HG03280 (cell line): ENCODE measurements around the gene IGFALS.

Experiments
- ATAC-seq: cut with Tn5 transposase; IDR thresholded peaks from one replicate; pipeline ENCODE4 v1.9.1; 2021; ENCODE audit warnings: mild to moderate bottlenecking, moderate library complexity; ENCODE audit not compliant: unreplicated experiment

Gene IGFALS

DNA sequence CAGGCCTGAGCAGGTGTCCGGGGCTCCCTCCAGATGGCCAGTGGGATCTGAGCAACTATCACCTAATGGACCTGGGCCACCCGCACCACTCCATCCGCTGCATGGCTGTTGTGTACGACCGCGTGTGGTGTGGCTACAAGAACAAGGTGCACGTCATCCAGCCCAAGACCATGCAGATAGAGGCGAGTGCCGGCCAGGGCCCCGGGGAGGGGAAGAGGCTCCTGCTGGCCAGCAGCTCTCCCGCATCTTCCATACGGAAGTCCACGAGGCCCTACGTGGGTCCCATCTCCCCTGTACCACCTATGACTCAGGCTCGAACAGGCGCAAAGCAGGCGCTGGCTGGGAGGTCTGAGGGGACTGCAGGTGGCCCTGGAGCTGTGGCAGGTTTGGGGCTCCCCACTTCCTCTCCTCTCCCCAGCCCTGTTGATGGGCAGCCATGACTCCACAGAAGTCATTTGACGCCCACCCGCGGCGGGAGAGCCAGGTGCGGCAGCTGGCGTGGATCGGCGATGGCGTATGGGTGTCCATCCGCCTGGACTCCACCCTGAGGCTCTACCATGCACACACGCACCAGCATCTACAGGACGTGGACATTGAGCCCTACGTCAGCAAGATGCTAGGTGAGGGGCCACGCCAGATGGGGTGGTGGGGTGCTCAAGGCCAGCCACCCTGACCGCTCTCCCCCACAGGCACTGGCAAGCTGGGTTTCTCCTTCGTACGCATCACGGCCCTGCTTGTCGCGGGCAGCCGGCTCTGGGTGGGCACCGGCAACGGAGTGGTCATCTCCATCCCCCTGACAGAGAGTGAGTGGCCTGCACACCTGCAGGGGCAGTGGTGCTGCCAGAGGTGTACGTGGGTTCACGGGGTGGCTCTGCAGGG is 26.1 kb downstream of the IGFALS start:
- no peak for ATAC-seq

DNA sequence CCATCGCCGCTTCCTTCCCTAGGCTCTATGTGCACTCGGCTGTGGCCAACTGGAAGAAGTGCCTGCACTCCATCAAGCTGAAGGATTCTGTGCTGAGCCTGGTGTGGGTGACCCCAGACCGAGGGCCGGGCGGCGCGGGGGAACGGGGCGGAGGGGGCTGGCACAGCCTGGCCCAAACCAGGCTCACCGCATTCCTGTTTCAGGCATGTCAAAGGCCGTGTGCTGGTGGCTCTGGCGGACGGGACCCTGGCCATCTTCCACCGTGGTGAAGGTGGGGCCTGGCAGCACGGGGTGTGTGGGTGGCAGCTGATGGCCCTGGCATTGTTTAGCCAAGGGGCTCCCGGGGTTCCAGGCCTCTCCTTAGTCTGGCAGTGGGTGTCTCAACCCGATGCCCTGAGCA is 26.8 kb downstream of the IGFALS start:
- ATAC-seq, result no peak

DNA sequence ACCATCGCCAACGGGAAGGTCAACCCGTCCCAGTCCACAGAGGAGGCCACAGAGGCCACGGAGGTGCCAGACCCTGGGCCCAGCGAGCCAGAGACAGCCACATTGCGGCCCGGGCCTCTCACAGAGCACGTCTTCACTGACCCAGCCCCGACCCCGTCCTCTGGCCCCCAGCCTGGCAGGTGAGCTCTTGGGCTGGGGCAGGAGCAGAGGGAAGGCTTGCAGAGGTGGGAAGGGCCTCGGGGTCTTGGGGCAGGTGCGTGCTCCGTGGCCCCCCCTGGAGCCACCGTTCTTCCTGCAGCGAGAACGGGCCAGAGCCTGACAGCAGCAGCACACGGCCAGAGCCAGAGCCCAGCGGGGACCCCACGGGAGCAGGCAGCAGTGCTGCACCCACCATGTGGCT is 27.3 kb downstream of the IGFALS start:
- ATAC-seq, result no peak

DNA sequence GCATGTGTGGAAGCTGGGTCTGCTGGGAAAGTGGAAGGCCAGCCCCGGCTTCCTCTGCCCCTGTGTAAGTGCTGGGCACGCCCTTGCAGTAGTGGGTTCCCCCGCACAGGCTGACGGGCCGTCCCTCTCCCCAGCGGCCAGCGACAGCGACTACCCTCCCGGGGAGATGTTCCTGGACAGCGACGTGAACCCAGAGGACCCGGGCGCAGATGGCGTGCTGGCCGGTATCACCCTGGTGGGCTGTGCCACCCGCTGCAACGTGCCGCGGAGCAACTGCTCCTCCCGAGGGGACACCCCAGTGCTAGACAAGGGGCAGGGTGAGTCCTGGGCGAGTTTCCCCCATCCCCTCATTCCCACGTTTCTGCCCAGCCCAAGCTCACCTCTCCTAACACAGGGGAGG is 27.7 kb downstream of the IGFALS start:
- no peak for ATAC-seq

DNA sequence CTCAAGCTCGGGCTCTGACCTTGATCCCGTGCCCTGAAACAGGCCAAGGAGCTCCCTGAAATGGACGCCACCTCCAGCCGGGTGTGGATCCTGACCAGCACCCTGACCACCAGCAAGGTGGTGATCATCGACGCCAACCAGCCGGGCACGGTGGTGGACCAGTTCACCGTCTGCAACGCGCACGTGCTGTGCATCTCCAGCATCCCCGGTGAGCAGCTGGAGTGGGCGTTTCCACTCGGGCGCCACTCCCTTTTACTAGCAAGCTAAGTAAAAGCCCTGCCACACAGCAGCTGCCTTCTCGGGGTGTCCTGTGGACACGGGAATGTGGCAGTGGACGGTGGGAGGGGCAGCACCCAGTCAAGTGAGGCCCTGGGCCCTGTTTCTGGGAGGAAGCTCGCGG is 28.5 kb downstream of the IGFALS start:
- ATAC-seq, result no peak

DNA sequence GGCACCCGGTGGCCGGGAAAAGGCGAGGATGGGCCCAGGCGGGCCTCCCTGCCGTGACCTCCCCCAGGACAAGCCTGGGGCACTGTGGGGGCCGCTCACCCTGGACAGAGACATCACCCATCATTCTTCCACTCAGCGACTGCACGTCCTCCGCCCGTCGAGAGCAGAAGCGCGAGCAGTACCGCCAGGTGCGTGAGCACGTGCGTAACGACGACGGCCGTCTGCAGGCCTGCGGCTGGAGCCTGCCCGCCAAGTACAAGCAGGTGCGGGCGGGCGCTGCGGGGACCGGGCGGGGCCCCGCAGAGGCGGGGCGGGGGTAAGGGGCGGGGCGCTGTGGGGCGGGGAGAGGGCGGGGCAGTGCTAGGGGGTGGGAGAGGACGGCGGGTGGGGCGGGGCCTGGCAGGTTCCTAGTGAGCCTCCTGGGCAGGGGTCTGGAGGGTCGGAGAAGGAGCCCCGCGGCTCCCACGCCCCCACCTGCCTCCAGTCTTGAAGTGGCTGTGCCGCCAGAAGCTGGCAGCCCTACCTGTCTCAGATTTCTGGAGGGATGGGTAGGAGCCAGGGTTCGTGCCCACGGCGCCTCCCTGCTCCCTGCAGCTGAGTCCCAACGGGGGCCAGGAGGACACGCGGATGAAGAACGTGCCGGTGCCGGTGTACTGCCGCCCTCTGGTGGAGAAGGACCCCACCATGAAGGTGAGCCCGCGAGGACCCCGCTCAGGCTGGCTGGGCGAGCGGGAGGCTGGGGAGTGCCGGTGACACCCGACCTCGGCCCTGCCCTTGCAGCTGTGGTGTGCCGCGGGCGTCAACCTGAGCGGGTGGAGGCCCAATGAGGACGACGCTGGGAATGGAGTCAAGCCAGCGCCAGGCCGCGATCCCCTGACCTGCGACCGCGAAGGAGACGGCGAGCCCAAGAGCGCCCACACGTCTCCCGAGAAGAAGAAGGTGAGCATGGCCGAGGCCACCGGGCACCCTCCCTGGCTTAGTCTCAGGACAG is 29.7 kb downstream of the IGFALS start:
- ATAC-seq, result no peak

DNA sequence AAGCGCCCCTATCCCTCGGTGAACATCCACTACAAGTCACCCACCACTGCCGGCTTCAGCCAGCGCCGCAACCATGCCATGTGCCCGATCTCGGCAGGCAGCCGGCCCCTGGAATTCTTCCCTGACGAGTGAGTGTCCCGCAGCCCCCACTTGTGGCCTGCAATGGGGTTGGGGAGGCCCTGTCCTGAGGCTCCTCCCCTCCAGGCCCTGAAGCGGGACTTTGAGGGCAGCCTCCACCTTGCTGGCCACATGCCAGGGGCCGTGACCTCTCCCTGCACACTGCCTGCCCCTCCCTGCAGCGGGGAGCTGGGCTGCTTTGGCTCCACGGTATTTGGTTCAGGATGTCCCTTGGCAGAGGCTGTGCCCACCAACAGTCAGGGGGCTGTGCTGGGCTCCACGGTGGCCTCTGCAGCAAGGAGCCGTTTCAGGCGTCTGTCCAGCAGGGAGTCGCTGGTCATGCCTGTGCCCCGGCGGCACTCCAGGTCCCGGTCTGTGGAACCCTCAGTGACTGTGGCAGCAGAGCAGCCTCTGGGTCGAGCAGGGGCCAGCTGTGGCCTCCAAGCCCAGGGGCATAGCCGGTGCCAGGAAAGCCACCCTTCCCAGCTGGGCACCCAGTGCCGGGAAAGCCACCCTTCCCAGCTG is 30.5 kb downstream of the IGFALS start:
- ATAC-seq, result no peak

DNA sequence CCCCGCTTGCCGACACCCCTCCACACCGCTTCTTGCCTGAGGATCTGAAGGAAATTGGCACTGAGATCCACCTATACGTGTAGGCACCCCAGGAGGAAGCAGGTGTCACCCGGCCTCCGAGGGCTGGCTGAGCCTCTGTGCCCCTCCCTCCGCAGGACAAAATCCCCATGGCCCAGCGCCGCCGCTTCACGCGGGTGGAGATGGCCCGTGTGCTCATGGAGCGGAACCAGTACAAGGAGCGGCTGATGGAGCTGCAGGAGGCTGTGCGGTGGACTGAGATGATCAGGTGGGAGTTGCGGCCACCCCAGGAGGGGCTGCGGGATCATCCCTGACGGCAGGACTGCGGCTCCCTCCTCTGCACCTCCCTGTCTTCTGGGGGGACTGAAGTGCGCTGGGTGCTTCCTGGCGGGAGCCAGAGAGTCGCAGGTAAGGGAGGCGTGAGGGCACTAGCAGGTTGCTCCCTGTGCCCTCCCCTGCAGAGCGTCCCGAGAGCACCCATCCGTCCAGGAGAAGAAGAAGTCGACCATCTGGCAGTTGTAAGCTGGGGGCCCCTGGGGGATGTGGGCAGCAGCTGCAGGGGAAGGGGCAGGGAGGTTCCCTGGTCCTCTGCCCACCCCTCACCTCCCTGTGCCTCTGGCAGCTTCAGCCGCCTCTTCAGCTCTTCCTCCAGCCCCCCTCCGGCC is 31.2 kb downstream of the IGFALS start:
- no peak for ATAC-seq

DNA sequence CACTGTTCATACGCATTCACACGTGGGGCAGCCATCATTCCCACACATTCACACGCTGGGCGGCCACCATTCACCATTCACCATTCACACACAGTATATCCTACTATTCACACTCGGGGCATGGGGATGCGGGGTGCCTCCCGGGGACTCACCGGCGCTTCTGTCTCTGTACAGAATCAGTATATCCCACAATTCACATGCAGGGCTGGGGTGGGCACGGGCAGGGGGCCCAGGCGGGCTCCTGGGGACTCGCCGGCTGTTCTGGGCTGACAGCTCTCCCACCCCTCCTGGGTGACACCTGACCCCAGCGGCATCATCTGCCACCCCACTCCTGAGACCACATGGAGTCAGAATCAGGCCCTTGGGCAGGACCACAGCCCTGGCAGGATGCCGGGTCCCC is 31.8 kb downstream of the IGFALS start:
- no peak for ATAC-seq

DNA sequence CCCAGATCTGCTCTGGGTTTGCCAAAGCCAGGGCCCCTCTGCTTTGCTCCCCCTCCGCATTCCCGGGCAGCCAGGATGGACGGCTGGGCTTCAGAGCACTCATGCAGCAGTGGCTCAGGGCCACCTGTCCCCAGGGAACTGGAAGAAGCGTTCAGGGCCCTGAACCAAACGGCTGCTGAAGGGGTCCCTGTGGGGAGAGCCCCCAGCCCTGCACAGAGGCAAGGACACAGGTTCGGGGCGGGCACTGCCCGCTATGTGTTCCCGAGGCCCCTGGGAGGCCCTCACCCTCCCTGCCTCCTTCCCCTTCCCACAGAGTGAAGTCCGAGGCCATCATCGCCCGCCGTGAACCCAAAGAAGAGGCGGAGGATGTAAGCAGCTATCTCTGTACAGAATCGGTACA is 32.6 kb downstream of the IGFALS start:
- no peak for ATAC-seq

DNA sequence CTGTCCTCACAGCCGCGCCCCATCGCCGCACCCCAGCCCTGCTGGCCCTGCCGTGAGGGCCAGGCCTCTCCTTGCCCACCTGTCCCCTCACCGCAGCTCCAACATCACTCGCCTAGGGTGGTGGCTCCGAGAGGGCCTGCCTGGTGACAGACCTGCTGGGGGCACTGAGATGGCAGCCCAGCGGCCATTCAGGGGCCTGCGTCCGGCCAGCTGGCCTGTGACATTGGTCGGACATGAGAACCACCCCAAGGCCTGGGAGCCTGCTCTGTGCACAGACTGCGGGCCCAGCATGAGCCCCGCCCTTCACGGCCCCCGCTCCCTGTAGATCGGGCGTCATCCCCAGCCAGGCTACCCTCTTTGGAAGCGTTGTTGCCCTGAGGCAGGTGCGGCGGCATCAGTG is 34.0 kb downstream of the IGFALS start:
- no peak for ATAC-seq

DNA sequence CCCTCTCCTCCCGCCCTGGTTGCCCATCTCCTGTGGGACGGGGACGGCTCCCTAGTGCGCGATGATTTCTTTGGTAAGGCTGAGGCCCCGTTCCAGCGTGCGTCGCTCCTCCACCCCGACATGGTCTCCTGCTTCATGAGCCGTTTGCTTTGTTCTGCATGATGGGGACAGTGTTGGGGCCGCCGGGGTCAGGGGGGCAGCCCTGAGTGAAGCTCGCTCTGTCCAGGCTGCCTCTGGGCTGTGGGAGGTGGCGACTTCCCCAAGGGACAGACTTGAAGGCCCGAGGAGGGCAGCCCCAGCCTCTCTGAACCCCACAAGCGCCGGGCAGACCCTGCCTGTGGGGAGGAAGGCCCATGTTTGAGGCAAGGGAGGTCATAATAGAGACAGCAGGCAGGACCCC is 34.6 kb downstream of the IGFALS start:
- ATAC-seq, result no peak

DNA sequence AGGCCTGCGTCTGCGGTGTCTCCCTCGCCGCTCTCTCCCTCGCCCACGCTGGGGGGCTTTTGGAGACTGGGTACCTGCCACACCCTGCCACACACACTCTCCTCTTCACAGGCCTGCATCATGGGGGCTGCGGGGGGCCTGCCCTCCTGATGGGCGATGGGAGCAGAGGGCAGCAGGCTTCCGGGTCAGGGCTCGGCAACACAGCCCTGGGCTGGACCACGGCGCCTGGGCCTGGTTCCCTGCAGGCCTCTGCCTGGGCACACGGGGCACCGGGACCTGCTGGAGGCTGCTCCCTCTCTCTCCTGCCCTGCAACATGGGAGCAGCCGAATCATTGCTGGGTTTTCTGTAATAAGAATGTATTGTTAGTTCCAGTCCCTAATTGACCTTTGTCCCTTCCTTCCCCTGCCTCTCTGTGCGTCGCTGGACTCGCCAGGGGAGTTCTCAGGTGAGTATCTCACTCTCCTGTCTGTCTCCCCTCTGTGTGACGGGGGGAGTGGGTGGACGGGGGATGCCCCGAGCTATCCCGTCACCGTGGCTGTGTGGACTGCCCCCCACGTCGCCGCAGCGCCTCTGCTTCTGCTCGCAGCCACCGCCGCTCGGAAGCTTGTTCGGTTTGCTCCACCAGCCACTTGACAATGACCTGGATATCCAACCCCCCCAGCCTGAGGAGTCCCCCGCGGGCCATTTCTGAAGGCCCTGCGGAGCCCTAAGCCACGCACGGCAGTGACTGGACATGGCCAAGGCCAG is 35.6 kb downstream of the IGFALS start:
- no peak for ATAC-seq

DNA sequence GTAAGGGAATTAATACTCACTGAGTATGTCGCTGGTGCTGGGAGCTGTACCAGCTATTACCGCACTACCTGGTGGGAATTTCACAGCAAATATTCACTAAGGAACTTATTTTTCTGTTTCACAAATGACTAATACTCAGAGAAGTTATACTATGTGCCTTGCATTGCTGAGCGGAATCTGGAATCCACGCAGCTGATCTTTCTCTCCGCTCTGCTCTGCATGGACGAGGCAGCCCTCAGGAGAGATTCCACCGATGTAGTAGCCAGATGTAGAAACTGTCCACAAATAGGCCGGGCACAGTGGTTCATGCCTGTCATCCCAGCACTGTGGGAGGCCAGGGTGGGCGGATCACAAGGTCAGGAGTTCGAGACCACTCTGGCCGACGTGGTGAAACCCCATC is 39.3 kb downstream of the IGFALS start:
- ATAC-seq, result no peak

DNA sequence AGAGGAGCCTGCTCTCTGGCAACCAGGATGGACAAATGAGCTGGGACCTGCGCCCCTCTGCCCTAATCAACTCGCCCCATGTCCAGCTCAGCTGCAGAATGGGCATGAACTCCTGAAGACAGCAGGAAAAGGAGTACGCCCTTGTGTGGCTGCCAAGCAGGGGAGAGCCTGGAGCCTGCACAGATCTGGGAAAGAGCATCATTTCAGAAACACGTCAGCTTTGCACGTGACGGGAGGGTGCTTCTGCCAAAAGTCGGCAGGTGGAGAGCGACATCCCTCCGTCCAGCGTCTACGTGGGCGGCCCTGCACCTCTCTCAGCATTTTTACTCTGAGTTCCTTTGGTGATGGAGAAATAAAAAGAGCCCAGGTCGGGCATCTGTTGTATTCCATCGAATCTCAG is 40.7 kb downstream of the IGFALS start:
- ATAC-seq, result no peak

DNA sequence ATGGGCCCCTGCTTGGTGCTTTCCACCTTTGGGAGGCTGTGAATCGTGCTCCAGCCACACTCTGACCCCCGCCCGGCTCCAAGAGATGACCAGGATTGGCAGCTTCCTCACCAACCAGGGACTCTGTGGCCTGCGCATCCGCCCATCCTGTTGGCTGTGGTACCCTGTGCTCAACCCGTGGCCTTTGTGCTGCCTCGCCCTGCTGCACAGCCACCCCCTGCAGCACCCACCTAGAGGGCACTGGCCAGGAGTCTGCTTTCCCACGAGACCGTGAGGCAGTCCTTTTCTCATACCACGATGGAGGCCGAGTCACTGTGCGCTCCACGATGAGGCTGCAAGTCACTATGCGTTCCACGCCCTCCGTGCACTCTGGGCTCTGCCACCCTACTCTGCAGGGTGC is 41.6 kb downstream of the IGFALS start:
- ATAC-seq, result no peak

DNA sequence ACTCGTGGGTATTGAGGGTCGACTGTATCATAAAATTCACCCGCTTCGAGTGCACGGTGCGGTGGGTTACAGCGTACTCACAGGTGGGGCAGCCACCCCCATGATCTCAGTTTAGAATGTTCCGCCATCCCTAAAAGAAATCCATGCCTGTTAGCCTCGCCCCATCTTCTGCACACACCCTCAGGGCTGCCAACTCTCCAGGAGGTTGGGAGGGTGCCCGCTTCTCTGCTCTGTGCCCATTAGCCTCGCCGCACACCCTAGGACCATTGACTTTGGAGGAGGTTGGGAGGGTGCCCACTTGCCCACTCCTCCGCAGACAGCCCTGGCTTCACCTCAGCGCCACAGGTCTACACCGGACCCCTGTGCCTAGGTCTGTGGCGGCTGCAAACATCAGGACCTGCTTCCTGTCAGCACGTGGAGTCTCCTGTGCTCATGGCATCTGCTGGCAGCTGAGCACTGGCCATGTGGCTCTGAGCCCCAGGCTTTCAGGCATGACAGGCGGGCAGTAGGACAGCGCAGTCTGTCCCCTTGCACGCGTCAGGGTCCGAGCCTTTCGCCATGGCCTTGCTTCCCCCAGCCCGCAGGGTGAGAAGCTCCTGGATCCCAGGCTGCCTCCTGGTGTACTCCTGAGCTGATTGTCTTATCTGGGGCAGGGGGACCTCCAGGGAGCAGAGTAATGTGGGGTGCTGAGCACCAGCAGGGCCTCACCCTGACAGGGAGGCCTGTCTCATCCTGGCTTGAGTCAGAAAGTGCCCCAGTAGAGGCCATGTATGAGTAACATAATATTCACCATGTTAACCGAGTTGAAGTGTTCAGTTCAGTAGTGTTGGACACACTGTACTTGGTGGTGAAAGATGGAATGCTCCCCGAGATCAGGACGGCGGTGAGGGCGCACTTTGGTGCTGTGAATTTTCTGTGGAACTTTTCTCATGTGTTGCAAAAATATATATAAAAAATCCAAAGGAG is 44.1 kb downstream of the IGFALS start:
- ATAC-seq, result no peak

DNA sequence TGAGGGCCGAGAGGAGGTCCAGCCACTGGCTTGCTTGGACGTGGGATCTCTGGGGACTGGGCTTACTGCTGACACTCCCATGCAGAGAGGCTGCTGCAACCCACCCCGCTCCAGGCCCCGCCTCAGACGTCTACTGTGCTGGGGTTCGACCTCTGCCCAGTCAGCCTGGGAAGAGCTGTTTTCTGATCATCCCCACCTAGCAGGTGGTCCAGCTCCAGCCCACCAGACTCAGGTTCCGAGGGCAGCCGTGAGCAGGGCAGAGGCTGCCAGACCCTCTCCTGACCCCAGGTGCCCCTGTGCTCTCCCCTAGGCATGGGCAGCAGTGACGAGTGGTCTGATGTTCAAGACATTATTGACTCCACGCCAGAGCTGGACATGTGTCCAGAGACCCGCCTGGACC is 45.6 kb downstream of the IGFALS start:
- no peak for ATAC-seq

DNA sequence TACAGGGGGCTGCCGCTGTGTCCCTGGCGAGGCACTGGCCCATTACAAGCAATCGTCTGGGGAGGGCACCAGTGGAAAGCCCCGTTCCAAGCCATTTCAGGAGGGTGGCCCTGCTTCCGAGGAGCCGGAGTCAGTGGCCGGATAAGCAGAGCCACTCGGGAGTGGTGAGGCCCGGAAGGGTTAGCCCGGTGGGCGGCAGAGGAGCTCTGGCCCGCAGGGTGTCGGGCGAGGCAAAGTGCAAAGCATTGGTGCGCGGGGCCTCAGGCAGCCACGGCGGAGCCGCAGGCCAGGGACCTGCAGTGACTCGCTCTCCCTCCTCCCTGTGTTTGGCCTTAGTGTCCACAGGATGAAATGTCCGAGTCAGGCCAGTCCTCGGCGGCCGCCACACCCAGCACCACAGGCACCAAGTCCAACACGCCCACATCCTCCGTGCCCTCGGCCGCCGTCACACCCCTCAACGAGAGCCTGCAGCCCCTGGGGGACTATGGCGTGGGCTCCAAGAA is 46.8 kb downstream of the IGFALS start:
- no peak for ATAC-seq
